T-helper 1 cell treated with Interleukin-12 subunit alpha and Interleukin-12 subunit beta and Interleukin-4 antibody, amounts not matched to agents 30 μg/mL and 1 μg/mL, for 36 hours (primary cell): Measurements from ENCODE around the gene DOCK2.
"Not testable (repeated sequence)": the region's sequence is repeated elsewhere in the genome, so short reads cannot be mapped to it uniquely, and the experiment has no call there.

ENCODE experiments used
- H3K27ac Mint-ChIP-seq: one replicate; pipeline ENCODE4 v1.8.0; 2021; ENCODE audit warnings: mild to moderate bottlenecking, mixed read lengths
- H3K27me3 Mint-ChIP-seq: one replicate; pipeline ENCODE4 v1.8.0; 2021; ENCODE audit warnings: low read depth, mixed read lengths
- H3K36me3 Mint-ChIP-seq: one replicate; pipeline ENCODE4 v1.8.0; 2021; ENCODE audit warnings: low read depth, mixed read lengths
- H3K4me1 Mint-ChIP-seq: one replicate; pipeline ENCODE4 v1.8.0; 2021; ENCODE audit warnings: low read depth, mixed read lengths
- H3K4me3 Mint-ChIP-seq: one replicate; pipeline ENCODE4 v1.8.0; 2021; ENCODE audit warnings: mild to moderate bottlenecking, moderate library complexity, mixed read lengths
- H3K9me3 Mint-ChIP-seq: one replicate; pipeline ENCODE4 v1.8.0; 2021; ENCODE audit warnings: mixed read lengths

The DOCK2 gene

DNA sequence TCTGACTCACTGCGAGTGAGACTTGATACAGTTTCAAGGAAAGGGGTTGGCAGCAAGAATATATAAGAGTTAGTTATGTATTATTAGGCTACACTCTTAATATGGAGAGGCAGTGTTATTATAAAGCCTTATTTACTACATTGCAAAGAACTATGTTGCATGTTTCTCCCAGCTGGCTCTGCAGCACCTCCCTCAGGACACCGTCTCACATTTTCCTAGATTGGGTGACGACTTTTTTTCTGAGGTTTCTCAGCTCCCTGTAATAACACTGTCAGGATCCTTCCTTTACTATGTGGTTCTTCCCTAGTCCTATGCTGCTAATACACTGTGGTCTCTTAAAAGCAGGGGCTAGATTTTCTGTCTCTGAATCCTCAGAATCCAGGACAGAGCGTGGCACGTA lies 189.5 kb downstream of the DOCK2 start:
- H3K4me1 Mint-ChIP-seq: peaks cover 22% of the 10 kb centered on the region
- H3K9me3 Mint-ChIP-seq: peaks cover 16% of the 10 kb centered on the region
- H3K27ac Mint-ChIP-seq: no peak overlapping the region
- H3K4me3 Mint-ChIP-seq: no peak overlapping the region
- H3K36me3 Mint-ChIP-seq: peaks cover 41% of the 10 kb centered on the region
- no peaks in the 10 kb centered on the region for H3K27me3 Mint-ChIP-seq

DNA sequence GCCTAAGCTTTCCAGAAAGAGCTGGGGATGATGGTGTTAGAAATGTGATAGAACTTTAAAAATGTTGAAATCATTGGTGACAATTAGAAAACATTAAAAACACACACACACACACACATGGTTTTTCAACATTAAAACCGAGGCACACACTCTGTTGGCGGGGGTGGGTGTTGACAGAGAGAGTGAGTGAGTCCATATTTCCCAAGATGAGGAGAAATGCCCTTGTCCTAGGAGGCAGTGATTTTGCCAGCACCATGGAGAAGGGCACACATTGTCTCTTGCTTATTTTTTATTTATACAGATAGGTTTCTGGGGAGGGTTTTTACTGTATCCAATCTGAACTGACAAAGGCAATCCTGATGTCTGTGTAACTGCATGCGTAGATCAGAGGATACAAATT lies 190.7 kb downstream of the DOCK2 start:
- no peak overlapping the region for H3K4me3 Mint-ChIP-seq
- H3K36me3 Mint-ChIP-seq: peaks cover 33% of the 10 kb centered on the region
- peak overlapping the region; percentile 21 for H3K27ac Mint-ChIP-seq
- H3K4me1 Mint-ChIP-seq: peaks cover 32% of the 10 kb centered on the region
- no peaks in the 10 kb centered on the region for H3K27me3 Mint-ChIP-seq
- peaks cover 10% of the 10 kb centered on the region for H3K9me3 Mint-ChIP-seq

DNA sequence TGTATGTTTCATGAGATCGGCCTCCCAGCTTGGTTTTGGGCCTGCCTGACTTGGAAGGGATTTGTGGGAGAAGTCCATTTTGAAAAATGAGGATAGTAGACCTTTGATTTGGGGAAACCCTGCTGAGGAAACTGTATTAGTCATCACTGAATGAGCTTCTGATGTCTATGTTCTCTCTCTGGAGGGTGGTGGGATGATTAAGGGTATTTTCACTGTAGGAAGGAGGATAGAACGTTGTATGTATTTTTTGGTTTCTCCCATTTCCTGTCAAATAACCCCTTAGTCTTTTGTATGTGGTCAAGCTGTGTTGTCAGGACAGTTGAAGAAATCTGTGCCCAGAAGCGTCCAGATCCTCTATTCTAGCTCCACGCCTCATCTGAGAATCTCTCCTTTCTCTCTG lies 191.3 kb downstream of the DOCK2 start:
- Mint-ChIP-seq H3K9me3 (peaks cover 4% of the 10 kb centered on the region), H3K4me3 (no peak overlapping the region), H3K36me3 (peaks cover 29% of the 10 kb centered on the region), H3K27ac (peak overlapping the region; percentile 21), H3K27me3 (no peaks in the 10 kb centered on the region), H3K4me1 (peaks cover 34% of the 10 kb centered on the region)

DNA sequence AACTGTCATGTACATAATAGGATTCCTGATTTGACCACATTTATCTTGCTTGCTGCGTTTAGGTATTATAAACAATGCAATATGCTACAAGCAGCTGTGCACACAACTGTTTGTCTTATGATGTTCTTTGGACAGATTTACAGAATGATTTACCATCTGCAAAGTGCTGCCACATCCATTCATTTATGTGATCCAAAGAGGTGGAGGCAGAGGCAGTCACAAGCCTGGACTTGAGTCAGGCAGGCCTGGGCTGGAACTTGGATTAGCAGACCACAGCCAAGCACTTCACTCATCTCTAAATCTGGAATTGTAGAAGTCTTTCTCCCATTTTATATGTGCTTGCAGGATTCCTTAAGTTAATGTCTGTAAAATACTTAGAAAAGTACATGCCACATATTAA lies 194.3 kb downstream of the DOCK2 start:
- Mint-ChIP-seq H3K36me3 (peaks cover 24% of the 10 kb centered on the region), H3K27me3 (no peaks in the 10 kb centered on the region), H3K9me3 (no peaks in the 10 kb centered on the region), H3K4me3 (no peak overlapping the region), H3K27ac (peak overlapping the region; percentile 49), H3K4me1 (peaks cover 41% of the 10 kb centered on the region)

DNA sequence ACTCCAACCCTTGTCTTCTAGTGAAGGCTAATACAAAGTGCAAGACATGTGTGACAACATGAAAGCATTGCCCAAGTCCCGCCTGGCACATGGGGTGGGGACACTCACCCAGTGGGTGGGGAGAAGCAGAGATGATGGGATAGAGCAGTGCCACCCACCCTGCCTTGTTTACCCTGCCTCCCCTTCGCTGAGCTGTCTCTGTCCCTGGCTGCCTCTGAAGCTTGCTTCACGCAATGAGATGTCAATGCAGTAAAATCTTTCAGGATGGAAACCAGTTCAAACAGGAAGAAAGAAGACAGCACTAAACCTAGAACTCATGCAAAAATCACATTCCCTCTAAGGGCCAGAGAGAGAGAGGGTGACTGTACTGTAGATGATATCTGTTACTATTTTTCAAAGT lies 195.2 kb downstream of the DOCK2 start:
- Mint-ChIP-seq H3K36me3 (peaks cover 27% of the 10 kb centered on the region), H3K27me3 (no peaks in the 10 kb centered on the region), H3K4me1 (peaks cover 44% of the 10 kb centered on the region), H3K4me3 (no peak overlapping the region), H3K9me3 (no peaks in the 10 kb centered on the region), H3K27ac (peak overlapping the region; percentile 61)

DNA sequence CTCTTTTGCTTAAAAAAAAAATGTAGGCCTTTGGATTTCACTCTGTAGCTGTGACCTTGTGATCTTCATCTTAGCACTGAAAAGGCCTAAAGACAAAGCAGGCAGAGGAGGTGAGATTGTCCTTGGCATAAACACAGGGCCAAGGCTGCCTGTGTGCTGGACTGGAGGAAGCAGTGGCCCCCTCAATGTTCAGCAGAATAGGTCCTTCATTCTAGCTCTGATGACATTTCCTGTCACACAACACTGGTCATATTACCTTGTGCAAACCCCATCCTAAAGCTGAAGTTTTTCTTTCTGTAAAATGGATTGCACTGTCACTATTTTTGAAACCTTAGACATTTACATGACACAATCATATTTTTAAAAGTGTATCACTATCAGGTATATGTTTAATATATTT lies 195.8 kb downstream of the DOCK2 start:
- H3K36me3 Mint-ChIP-seq: peaks cover 29% of the 10 kb centered on the region
- H3K27ac Mint-ChIP-seq: peak overlapping the region; percentile 55
- no peaks in the 10 kb centered on the region for H3K27me3 Mint-ChIP-seq
- no peak overlapping the region for H3K4me3 Mint-ChIP-seq
- peaks cover 45% of the 10 kb centered on the region for H3K4me1 Mint-ChIP-seq
- H3K9me3 Mint-ChIP-seq: no peaks in the 10 kb centered on the region

DNA sequence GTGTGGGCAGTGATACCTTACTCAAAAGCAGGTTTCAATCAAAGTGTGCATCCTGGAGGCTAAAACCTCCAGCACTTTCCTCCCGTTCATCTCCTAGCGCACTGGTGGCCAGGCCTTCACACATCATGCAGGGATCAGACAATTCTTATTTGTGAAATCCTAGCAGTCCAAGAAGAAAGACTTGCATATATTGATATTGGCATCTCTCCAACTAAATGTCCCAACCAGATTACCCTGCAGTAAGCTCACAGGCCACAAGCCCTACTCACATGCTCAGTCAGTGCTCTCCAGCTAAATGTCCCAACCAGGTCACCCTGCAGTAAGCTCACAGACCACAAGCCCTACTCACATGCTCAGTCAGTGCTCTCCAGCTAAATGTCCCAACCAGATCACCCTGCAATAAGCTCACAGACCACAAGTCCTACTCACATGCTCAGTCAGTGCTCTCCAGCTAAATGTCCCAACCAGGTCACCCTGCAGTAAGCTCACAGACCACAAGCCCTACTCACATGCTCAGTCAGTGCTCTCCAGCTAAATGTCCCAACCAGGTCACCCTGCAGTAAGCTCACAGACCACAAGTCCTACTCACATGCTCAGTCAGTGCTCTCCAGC lies 196.7 kb downstream of the DOCK2 start:
- H3K27ac Mint-ChIP-seq: peak overlapping the region; percentile 39
- not testable (repeated sequence) for H3K4me3 Mint-ChIP-seq, H3K27me3 Mint-ChIP-seq

DNA sequence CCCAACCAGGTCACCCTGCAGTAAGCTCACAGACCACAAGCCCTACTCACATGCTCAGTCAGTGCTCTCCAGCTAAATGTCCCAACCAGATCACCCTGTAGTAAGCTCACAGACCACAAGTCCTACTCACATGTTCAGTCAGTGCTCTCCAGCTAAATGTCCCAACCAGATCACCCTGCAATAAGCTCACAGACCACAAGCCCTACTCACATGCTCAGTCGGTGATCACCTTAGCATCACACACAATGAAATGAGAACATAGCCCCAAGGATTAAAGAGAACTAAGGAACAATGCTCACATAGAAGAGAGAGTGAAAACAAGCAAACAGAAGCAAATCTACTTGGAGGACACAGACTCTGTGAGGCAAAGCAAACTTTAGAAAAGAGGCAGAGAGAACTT lies 197.5 kb downstream of the DOCK2 start:
- peaks cover 43% of the 10 kb centered on the region for H3K4me1 Mint-ChIP-seq
- H3K4me3 Mint-ChIP-seq, H3K27me3 Mint-ChIP-seq, H3K9me3 Mint-ChIP-seq: not testable (repeated sequence)
- peak overlapping the region; percentile 62 for H3K27ac Mint-ChIP-seq
- peaks cover 30% of the 10 kb centered on the region for H3K36me3 Mint-ChIP-seq

More for the DNA sequence above, 196.7 kb downstream of the DOCK2 start:
- H3K9me3 Mint-ChIP-seq: not testable (repeated sequence)
- Mint-ChIP-seq H3K36me3 (peaks cover 31% of the 10 kb centered on the region), H3K4me1 (peaks cover 45% of the 10 kb centered on the region)

DNA sequence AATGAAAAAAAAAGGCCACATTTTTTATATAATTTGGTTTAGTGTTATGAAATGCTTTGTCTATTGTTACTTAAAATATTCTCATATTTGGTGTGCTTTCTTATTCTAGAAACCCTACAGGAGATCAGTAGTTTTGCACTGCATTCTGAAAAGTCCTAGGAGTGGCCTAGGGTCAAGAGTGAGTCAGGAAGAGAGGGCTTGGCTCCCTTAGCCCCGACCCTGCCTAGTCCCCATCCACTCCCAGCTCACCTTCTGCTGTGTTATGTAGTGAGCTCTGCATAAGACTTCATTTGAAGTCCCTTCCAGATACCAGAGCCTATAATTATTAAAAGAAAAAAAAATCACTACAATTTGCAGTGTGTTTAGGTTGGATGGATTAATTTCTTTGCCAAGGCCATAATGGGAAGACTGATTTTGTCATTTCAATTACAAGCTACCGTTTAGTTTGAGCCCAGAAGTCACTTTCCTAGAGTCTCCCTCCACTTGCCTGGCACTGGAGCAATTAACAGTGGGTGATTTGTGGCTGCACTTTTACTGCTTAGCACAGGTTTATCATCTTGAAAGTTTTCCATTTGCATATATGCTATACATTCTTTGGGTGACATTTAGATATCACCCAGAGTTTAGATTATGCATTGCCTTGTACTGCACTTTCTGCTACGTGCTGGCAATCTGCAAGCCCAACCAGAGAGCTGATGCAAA lies 199.9 kb downstream of the DOCK2 start:
- peaks cover 44% of the 10 kb centered on the region for H3K36me3 Mint-ChIP-seq
- no peak overlapping the region for H3K27ac Mint-ChIP-seq
- H3K9me3 Mint-ChIP-seq: no peaks in the 10 kb centered on the region
- no peaks in the 10 kb centered on the region for H3K27me3 Mint-ChIP-seq
- H3K4me3 Mint-ChIP-seq: no peak overlapping the region
- peaks cover 33% of the 10 kb centered on the region for H3K4me1 Mint-ChIP-seq

DNA sequence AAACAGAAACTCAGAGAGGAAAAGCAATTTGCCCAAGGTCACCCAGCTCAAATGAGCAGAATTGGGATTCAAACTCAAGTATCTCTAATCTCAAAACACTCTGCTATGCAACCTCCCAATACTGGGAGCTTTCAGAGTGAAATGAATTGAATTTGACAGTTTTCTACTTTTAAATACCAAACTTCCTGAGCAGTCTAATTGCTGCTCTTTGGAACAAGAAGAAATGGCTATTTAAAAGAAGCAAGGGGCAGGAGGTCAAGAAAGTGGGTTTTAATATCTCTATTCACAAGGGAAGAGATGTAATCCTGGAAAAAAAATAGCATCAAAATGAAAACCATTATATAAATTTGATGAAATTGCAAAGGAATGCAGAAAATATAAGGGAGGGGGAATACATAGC lies 200.6 kb downstream of the DOCK2 start:
- H3K4me1 Mint-ChIP-seq: peaks cover 26% of the 10 kb centered on the region
- H3K27me3 Mint-ChIP-seq: no peaks in the 10 kb centered on the region
- peaks cover 46% of the 10 kb centered on the region for H3K36me3 Mint-ChIP-seq
- no peaks in the 10 kb centered on the region for H3K9me3 Mint-ChIP-seq
- H3K4me3 Mint-ChIP-seq: no peak overlapping the region
- H3K27ac Mint-ChIP-seq: no peak overlapping the region

DNA sequence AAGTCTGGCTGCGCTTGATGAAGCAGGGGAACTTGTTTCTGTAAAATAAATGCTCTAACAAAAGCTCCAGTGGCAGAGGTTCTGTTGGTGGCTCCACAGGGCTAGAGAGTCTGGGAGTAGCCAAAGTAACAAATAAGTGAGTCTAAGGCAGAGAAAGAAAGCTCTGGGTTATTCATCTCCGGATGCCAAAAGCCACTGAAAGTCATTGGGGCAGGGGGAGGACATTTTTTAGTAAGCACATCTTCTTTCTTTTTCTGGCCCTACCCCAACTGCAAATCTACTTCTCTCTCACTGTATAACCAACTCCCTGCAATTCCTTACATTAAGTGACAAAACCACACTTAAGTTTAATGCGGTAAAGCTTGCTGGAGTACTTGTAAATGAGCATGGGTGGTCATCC lies 201.6 kb downstream of the DOCK2 start:
- H3K9me3 Mint-ChIP-seq: no peaks in the 10 kb centered on the region
- H3K4me1 Mint-ChIP-seq: peaks cover 22% of the 10 kb centered on the region
- peaks cover 51% of the 10 kb centered on the region for H3K36me3 Mint-ChIP-seq
- no peak overlapping the region for H3K27ac Mint-ChIP-seq
- no peaks in the 10 kb centered on the region for H3K27me3 Mint-ChIP-seq
- no peak overlapping the region for H3K4me3 Mint-ChIP-seq

DNA sequence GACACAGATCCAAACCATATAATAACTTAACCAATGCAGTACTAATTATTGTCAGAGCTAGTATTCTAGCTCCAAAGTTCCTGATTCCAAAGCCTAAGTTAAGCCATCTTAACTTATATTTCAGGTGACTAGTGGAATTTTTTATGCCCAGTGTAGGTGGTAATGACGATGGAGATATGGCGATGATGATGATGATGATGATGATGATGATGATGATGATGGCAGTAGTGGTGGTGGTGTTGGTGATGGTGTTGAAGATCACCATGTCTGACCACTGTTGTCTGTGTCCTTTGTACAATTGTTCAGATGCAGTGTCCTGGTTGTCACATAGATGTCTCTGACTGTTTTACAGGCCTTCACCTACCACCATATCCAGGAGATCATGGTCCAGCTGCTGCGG lies 203.3 kb downstream of the DOCK2 start:
- H3K9me3 Mint-ChIP-seq: no peaks in the 10 kb centered on the region
- H3K36me3 Mint-ChIP-seq: peaks cover 58% of the 10 kb centered on the region
- no peaks in the 10 kb centered on the region for H3K27me3 Mint-ChIP-seq
- H3K4me3 Mint-ChIP-seq: no peak overlapping the region
- peaks cover 24% of the 10 kb centered on the region for H3K4me1 Mint-ChIP-seq
- H3K27ac Mint-ChIP-seq: no peak overlapping the region

DNA sequence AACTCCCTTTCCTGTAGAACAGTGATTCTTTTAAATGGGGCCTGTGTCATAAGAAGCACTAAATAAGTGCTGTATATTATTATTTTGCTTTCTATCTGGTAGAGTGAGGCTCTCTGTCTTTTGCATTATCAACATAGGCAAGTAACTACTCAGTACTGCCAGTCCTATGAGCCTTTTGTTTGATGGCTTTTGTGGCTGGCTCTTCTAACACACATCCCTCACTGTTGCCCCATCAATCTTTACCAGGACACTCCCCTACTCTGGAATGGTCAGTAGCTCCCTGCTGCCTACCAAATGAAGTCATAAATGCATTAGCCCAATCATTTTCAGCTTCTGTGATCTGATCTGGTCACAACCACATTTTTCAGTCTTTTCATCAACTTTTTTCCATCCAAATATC lies 205.6 kb downstream of the DOCK2 start:
- H3K27me3 Mint-ChIP-seq: no peaks in the 10 kb centered on the region
- H3K9me3 Mint-ChIP-seq: no peaks in the 10 kb centered on the region
- H3K4me3 Mint-ChIP-seq: no peak overlapping the region
- peaks cover 16% of the 10 kb centered on the region for H3K4me1 Mint-ChIP-seq
- peaks cover 60% of the 10 kb centered on the region for H3K36me3 Mint-ChIP-seq
- H3K27ac Mint-ChIP-seq: no peak overlapping the region

DNA sequence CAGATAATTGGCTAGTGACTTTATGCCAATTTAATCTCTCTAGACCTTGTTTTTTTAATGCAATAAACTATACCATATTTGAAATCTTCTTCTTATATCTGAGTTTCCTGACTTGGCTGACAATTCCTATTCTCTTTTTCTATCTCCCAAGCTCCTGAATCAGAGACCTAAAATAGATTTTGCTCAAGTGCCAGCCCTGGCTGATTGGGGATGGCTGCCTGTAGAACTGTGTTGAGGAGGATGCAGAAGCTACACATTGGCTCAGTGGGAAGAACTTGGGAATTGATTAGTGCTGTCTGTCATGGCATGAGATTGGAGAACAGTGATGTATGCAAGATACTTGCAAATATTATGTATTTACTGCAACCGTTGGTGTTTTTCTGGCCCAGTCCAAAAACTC lies 210.4 kb downstream of the DOCK2 start:
- no peak overlapping the region for H3K27ac Mint-ChIP-seq
- H3K27me3 Mint-ChIP-seq: no peaks in the 10 kb centered on the region
- H3K4me3 Mint-ChIP-seq: no peak overlapping the region
- H3K36me3 Mint-ChIP-seq: peaks cover 72% of the 10 kb centered on the region
- peaks cover 7% of the 10 kb centered on the region for H3K4me1 Mint-ChIP-seq
- peaks cover 38% of the 10 kb centered on the region for H3K9me3 Mint-ChIP-seq

DNA sequence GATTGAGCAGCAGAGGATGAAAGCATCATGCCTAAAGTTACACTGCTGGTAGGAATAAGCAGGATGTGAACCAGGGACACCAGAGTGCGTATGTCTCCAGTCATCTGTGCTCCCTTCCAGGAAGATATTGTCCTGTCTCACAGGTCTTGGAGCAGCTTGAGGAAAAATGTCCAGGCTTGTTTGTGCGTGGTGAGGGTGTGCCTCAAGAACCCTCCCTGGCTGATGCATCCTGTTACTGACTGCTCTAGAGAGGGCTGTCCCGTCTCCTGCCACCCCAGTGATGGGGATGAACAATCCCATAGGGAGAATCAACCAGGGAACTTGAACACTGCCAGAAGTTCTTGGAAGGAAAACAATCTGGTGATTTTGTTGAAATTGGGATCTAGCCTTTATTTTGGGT lies 211.2 kb downstream of the DOCK2 start:
- H3K4me1 Mint-ChIP-seq: peaks cover 8% of the 10 kb centered on the region
- no peak overlapping the region for H3K4me3 Mint-ChIP-seq
- H3K36me3 Mint-ChIP-seq: peaks cover 74% of the 10 kb centered on the region
- no peak overlapping the region for H3K27ac Mint-ChIP-seq
- H3K9me3 Mint-ChIP-seq: peaks cover 44% of the 10 kb centered on the region
- no peaks in the 10 kb centered on the region for H3K27me3 Mint-ChIP-seq
